NB4 (cell line): ENCODE data around the gene CECR2.

ENCODE experiments used
- DNase-seq: peaks from one replicate; pipeline ENCODE4 v3.0.0; 2010; ENCODE audit warnings: low read depth
- H3K4me3 ChIP-seq: one replicate; pipeline ENCODE4 v1.5.1; 2011; ENCODE audit warnings: mild to moderate bottlenecking, low read depth, low read length, moderate library complexity
- MYC ChIP-seq: IDR thresholded peaks from 2 replicates; pipeline ENCODE4 v1.6.1; 2011; ENCODE audit warnings: low read depth, low read length
- POLR2A ChIP-seq: IDR thresholded peaks from 2 replicates; pipeline ENCODE4 v1.6.1; 2011; ENCODE audit warnings: mild to moderate bottlenecking; ENCODE audit not compliant: insufficient read length; ENCODE audit errors: extremely low read depth
- TF ChIP-seq, protein P1 (sequence below): IDR thresholded peaks from one replicate; pipeline ENCODE4 v1.5.1; 2012; ENCODE audit warnings: low read depth, low read length
- TF ChIP-seq, protein P2 (sequence below): IDR thresholded peaks from 2 replicates; pipeline ENCODE4 v1.6.1; 2011; ENCODE audit warnings: low read depth, low read length

CECR2 gene

GRCh38 chr22:17581056-17581455, 211.8 kb downstream of the CECR2 start:
- no peak for DNase-seq
- TF ChIP-seq, protein P1, sequence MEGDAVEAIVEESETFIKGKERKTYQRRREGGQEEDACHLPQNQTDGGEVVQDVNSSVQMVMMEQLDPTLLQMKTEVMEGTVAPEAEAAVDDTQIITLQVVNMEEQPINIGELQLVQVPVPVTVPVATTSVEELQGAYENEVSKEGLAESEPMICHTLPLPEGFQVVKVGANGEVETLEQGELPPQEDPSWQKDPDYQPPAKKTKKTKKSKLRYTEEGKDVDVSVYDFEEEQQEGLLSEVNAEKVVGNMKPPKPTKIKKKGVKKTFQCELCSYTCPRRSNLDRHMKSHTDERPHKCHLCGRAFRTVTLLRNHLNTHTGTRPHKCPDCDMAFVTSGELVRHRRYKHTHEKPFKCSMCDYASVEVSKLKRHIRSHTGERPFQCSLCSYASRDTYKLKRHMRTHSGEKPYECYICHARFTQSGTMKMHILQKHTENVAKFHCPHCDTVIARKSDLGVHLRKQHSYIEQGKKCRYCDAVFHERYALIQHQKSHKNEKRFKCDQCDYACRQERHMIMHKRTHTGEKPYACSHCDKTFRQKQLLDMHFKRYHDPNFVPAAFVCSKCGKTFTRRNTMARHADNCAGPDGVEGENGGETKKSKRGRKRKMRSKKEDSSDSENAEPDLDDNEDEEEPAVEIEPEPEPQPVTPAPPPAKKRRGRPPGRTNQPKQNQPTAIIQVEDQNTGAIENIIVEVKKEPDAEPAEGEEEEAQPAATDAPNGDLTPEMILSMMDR: no peak
- TF ChIP-seq MYC: no peak
- no peak for TF ChIP-seq POLR2A
- TF ChIP-seq, protein P2, sequence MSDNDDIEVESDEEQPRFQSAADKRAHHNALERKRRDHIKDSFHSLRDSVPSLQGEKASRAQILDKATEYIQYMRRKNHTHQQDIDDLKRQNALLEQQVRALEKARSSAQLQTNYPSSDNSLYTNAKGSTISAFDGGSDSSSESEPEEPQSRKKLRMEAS: no peak
- H3K4me3 ChIP-seq: no peak overlapping the region

DNA sequence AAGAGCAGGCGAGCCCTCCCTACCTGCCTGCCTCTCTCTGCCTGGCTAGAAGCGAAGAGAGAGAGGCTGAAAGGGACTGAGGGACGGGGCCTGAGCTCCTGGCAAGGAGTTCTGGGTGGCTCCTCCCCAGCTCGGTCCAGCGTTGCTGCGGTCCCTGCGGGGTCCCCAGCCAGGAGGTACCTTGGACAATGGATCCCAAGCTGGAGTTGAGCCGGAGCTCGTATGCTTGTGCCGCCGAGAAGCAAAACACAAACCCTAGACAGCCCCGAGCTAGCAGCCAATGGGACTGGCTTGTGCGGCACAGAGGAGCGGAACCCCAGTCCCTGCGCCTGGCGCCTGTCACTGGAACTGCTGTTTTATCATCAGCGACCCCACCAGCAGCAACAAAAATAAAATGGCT, 212.4 kb downstream of the CECR2 start:
- no peak overlapping the region for H3K4me3 ChIP-seq
- no peak for TF ChIP-seq MYC
- TF ChIP-seq POLR2A: no peak
- TF ChIP-seq, protein P2: no peak
- TF ChIP-seq, protein P1: no peak
- no peak for DNase-seq

- TF ChIP-seq, protein P2: no peak
- TF ChIP-seq, protein P1: no peak
- TF ChIP-seq POLR2A (no peak), MYC (no peak)
- DNase-seq: no peak
- H3K4me3 ChIP-seq: no peak overlapping the region
Observed at GRCh38 chr22:17583151-17583550, 213.9 kb downstream of the CECR2 start.

GRCh38 chr22:17586831-17587440, 217.7 kb downstream of the CECR2 start:
- no peak for DNase-seq
- TF ChIP-seq, protein P1: no peak
- H3K4me3 ChIP-seq: no peak overlapping the region

DNA sequence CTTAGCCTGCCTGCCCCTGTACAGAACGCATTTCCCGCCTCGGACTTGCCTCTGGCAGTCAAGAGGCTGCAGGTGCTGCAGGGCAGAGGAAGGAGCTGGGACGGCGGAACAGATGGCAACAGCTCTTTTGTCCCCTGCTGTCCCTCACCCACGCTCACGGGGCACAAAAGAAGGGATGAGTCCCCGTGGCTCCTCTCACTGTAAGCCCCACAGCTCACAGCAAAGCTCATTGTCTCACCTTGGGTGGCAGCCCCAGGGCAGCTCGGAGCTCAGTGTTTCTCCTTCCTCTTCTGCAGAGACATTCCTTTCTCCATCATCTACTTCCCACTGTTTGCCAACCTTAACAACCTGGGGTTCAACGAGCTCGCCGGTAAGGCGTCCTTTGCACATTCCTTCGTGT, 218.4 kb downstream of the CECR2 start:
- H3K4me3 ChIP-seq: no peak overlapping the region

More for the DNA sequence above, 218.4 kb downstream of the CECR2 start:
- TF ChIP-seq POLR2A: no peak
- TF ChIP-seq, protein P2: no peak
- TF ChIP-seq MYC: no peak
- TF ChIP-seq, protein P1: no peak
- no peak for DNase-seq
